Hypothalamus (tissue), 51 donors: ENCODE results near the gene THSD7A.

Experiments used
- DNase-seq, 51 donors: peaks; one replicate each; lab custom pipeline; 2025; lab: John Stamatoyannopoulos, UW

The THSD7A gene

GRCh38 chr7:11710377-11710776 is 121.6 kb downstream of the THSD7A start:
- DNase-seq = no peak

- DNase-seq = no peak
Measured at GRCh38 chr7:11709196-11709595, 122.8 kb downstream of the THSD7A start.

GRCh38 chr7:11707606-11708193 is 124.3 kb downstream of the THSD7A start:
- no peak for DNase-seq

- no peak for DNase-seq
Measured at GRCh38 chr7:11706666-11707605, 125.1 kb downstream of the THSD7A start.

GRCh38 chr7:11703829-11704228 is 128.2 kb downstream of the THSD7A start:
- no peak for DNase-seq

GRCh38 chr7:11702938-11703337 is 129.1 kb downstream of the THSD7A start:
- no peak for DNase-seq

- DNase-seq = no peak
Measured at GRCh38 chr7:11701829-11702560, 130.0 kb downstream of the THSD7A start.

- no peak for DNase-seq
Measured at GRCh38 chr7:11699666-11700065, 132.3 kb downstream of the THSD7A start.

- no peak for DNase-seq
Measured at GRCh38 chr7:11698384-11698871, 133.6 kb downstream of the THSD7A start.

GRCh38 chr7:11690395-11690794 is 141.6 kb downstream of the THSD7A start:
- DNase-seq = no peak

- DNase-seq = no peak
Measured at GRCh38 chr7:11689096-11689495, 142.9 kb downstream of the THSD7A start.

GRCh38 chr7:11681461-11681860 is 150.5 kb downstream of the THSD7A start:
- DNase-seq = no peak

- no peak for DNase-seq
Measured at GRCh38 chr7:11675163-11675562, 156.8 kb downstream of the THSD7A start.

GRCh38 chr7:11668727-11669126 is 163.3 kb downstream of the THSD7A start:
- DNase-seq = no peak

GRCh38 chr7:11667810-11668185 is 164.2 kb downstream of the THSD7A start:
- no peak for DNase-seq

GRCh38 chr7:11667071-11667809 is 164.8 kb downstream of the THSD7A start:
- DNase-seq = no peak

- DNase-seq = no peak
Measured at GRCh38 chr7:11665357-11665756, 166.6 kb downstream of the THSD7A start.

GRCh38 chr7:11655642-11656041 is 176.4 kb downstream of the THSD7A start:
- DNase-seq = no peak

- no peak for DNase-seq
Measured at GRCh38 chr7:11655163-11655562, 176.8 kb downstream of the THSD7A start.

- no peak for DNase-seq
Measured at GRCh38 chr7:11650500-11650899, 181.5 kb downstream of the THSD7A start.

GRCh38 chr7:11650030-11650429 is 182.0 kb downstream of the THSD7A start:
- DNase-seq = no peak
